ENCODE measurements around the gene EVA1A.

GRCh38 chr2:75580156-75580555 is 19.4 kb upstream of the EVA1A start:
- TF ChIP-seq CREB5 (CRISPR knock-in tag; IDR thresholded peaks at IDR 0.05; ENCODE audit: low read depth) (no peak), CSRNP3 (CRISPR knock-in tag; IDR thresholded peaks at IDR 0.05) (no peak), ZNF565 (CRISPR knock-in tag; conservative IDR thresholded peaks at IDR 0.05; ENCODE audit: low read depth) (no peak), ZFP30 (CRISPR knock-in tag; IDR thresholded peaks at IDR 0.05) (no peak)
- TF ChIP-seq, protein P1, sequence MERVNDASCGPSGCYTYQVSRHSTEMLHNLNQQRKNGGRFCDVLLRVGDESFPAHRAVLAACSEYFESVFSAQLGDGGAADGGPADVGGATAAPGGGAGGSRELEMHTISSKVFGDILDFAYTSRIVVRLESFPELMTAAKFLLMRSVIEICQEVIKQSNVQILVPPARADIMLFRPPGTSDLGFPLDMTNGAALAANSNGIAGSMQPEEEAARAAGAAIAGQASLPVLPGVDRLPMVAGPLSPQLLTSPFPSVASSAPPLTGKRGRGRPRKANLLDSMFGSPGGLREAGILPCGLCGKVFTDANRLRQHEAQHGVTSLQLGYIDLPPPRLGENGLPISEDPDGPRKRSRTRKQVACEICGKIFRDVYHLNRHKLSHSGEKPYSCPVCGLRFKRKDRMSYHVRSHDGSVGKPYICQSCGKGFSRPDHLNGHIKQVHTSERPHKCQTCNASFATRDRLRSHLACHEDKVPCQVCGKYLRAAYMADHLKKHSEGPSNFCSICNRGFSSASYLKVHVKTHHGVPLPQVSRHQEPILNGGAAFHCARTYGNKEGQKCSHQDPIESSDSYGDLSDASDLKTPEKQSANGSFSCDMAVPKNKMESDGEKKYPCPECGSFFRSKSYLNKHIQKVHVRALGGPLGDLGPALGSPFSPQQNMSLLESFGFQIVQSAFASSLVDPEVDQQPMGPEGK (CRISPR knock-in tag; IDR thresholded peaks at IDR 0.05; ENCODE audit: borderline replicate concordance) = no peak

Measured in SK-N-SH treated with all-trans-retinoic acid at 6 μM for 48 hours (cell line).